GM10266 (cell line): Measurements from ENCODE around the gene IRF2BP2.

ENCODE experiments used
- DNase-seq: peaks from one replicate; pipeline ENCODE4 v3.0.0; 2012; ENCODE audit errors: extremely low spot score
- TF ChIP-seq, protein P1 (sequence below): IDR thresholded peaks from 2 replicates; pipeline ENCODE4 v1.5.1; 2012; ENCODE audit warnings: mild to moderate bottlenecking, low read depth; ENCODE audit not compliant: control insufficient read depth, insufficient read depth; ENCODE audit errors: missing control alignments

IRF2BP2 gene

DNA sequence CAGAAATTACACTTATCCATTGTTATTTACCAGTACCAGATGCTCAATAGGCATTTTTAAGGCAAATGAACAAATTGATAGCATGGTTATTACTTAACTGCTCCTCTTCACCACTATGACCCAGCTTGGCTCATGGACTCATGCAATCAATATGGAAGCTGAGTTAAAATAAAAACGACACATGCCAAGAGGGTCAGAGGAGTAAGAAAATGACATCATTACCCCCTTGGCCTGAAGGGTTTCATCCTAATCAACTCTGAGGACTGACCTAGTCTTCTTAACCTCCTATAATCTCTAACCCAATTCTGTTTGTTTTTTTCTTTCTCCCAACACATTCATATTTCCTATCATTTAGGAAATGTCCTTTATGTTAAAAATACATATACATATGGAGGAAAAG, 41.6 kb downstream of the IRF2BP2 start:
- TF ChIP-seq, protein P1, sequence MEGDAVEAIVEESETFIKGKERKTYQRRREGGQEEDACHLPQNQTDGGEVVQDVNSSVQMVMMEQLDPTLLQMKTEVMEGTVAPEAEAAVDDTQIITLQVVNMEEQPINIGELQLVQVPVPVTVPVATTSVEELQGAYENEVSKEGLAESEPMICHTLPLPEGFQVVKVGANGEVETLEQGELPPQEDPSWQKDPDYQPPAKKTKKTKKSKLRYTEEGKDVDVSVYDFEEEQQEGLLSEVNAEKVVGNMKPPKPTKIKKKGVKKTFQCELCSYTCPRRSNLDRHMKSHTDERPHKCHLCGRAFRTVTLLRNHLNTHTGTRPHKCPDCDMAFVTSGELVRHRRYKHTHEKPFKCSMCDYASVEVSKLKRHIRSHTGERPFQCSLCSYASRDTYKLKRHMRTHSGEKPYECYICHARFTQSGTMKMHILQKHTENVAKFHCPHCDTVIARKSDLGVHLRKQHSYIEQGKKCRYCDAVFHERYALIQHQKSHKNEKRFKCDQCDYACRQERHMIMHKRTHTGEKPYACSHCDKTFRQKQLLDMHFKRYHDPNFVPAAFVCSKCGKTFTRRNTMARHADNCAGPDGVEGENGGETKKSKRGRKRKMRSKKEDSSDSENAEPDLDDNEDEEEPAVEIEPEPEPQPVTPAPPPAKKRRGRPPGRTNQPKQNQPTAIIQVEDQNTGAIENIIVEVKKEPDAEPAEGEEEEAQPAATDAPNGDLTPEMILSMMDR, result no peak
- DNase-seq, result no peak

DNA sequence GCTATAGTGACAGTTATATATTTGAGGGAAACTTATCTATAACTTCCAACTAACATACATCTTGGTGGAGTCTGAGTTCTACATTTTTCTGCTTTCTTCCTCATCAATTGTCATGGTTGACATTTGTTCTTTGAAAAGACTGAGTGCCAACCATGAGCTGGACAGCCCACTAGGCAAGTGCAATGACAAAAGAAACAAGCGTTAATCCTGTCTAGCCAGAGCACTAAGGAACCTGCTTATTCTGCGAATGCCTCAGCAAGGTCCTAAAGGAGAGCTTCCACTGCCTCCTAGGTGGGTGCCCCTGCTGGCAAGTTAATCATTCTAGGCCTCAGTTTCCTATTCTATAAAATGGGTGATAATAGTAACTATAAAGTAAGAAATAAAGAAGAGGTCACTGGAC, 44.8 kb downstream of the IRF2BP2 start:
- TF ChIP-seq, protein P1, result no peak
- no peak for DNase-seq

DNA sequence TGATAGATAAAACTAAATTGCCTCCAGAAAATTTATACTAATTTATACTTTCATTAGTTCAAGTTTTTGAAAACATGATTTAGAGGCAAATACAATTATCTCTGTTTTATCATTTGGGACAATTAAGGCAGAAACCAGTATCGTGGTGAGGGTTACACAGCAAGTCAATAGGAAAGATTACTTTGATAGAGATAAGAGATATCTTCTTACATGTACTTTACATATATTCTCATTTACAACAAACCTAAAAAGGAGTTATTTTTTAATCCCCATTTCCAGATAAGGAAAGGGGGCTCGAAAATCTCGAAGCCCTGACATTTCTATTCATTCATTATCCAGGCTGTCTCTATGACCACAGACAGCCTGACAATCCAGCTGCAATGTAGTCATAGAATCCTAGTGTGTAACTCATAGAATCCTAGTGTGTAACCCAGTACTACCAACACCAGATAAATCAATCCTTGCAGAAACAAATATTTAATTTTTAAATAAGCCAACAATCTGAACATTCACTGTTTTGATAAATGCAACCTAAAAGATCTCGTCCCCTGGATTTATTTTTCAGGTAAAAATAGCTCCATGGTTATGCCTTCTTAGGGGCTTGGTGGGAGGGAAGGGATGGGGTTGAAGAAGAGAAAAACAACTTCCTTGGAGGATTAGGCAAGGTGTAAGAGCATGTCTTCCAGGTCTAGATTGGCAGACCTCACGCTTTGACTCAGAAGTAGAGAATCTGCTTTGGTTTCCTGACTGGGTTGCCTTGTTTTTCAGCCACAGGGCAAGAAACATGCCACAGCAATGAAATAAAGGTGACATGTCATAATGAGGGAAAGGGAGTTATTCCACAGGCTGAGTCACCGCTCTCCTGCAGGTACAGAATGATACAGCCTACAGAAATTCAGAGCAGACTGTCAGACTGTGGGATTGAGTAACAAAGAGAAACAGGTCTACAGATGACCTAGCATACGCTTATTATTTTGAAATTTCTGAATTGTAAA, 45.6 kb downstream of the IRF2BP2 start:
- no peak for DNase-seq
- TF ChIP-seq, protein P1, result no peak

DNA sequence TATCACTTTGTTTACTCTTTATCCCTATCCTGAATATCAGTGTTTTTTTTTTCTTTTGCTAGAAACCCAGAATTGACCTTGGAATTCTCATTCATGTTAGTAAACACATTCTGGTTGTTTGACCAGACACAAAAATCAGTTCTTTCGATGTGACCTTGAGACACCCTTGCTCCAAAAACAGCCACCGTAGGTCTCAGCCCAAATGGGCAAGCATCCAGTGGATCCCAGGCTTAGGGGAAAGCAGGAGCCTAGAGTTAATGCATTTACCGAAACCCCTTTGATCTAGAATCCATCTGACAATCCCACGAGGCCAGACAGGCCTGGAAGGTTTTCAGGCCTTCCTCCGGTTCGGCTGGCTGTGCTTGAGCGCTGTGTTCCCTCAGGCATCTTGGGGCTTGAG, 47.6 kb downstream of the IRF2BP2 start:
- no peak for DNase-seq
- TF ChIP-seq, protein P1, result no peak

DNA sequence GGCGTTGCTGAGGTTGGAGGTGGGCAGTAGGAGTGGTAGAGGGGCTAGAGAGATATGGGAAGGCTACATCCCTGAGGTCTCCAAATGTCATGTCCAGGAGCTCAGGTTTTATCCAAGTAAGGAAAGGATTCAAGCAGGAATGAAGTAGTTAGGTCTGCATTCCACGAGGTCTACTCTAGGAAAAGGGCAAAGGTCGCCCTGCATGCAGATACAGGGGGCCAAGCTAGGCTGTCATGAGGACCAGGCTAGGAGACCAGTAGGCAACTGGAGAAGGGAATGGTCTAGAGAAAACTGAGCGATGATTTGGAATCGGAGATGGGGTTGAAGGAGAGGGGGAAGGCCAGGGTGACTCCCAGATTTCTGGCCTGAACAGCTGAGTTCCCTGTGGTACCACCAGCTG, 48.7 kb downstream of the IRF2BP2 start:
- TF ChIP-seq, protein P1, result no peak
- DNase-seq, result no peak

DNA sequence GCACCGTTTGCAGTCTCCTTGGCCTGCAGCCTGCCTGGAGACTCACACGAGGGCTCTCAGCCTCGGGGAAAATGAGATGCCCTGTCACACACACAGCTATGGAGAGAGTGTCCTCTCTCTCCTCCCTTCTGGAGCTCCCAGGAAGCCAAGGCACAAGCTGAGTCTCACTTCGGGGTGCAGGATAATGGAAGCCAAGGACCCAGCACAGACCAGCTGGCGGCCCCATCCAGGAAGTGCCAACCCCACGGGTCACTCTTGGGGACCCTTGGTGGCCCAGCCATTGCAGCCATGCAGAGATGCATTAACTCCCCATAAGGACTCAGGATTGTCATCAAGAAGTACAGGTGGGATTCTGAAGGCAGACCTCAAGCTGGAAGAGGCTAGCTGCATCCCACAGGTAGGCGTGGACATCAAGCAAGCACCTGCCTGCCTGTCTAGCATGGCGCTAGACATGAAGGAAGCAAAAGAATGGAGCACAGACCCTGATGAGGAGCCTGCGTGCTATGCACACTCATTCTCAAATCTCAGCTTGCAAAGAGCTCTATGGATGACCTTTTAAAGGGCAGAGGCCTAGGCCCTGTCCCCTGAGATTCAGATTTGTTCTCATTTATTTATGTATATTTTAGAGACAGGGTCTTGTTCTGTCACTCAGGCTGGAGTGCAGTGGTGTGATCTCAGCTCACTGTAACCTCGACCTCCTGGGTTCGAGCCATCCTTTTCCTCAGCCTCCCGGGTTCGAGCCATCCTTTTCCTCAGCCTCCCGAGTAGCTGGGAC, 49.9 kb downstream of the IRF2BP2 start:
- DNase-seq, result no peak
- TF ChIP-seq, protein P1, result no peak

DNA sequence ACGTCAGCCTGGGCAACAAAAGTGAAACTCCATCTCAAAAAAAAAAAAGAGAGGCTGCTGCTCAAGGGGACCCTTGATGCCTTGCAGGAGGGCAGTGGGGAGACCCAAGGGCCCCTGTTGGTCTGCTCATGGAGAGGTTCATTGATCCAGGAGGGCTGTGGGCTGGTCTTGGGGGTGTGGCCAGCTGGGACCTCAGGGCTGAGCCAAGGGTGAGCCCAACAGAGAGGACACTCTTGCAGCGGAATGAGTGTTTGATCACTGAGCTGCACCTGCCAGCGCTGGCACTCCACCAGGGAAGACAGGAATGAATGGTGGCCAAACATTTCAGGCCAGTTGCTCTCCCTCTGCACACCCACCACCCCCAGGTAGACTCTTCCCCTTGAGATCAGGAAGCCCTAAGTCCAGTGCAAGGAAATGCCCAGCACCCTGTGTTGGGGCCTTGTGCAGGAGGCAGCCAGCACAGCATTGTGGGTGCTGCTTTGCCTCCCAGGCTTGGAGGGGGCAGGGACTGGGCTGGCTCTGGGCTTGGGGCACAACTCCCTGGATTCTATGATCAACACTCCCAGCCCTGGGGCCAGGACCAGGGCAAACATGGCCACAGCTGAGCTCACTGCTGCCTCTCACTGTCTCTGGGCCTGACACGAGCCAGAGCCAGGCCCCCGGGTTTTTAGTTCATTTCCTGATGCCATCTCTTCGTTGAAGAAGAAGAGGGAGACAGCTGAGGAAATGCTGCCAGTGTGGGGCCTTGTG, 50.7 kb downstream of the IRF2BP2 start:
- TF ChIP-seq, protein P1, result no peak
- no peak for DNase-seq
